ENCODE data around the gene PHACTR1. TPM values are rescaled to one million over a fixed set of nuclear protein-coding genes. Genes with fewer than 3 reads are reported as not detected.
"Not testable (repeated sequence)": the region's sequence is repeated elsewhere in the genome, so short reads cannot be mapped to it uniquely, and the experiment has no call there.

PHACTR1 gene
- polyA plus RNA-seq, 10 donors, result 3.3 to 9.6 (median 5.0) TPM

GRCh38 chr6:12899046-12899833 lies 182.7 kb downstream of the PHACTR1 start:
- DNase-seq, result no peak

- no peak for DNase-seq
Observed at GRCh38 chr6:12903246-12903645, 186.7 kb downstream of the PHACTR1 start.

- DNase-seq, result peak in 1 of 3 donors; percentile 26
Observed at GRCh38 chr6:12909833-12910232, 193.3 kb downstream of the PHACTR1 start.

DNA sequence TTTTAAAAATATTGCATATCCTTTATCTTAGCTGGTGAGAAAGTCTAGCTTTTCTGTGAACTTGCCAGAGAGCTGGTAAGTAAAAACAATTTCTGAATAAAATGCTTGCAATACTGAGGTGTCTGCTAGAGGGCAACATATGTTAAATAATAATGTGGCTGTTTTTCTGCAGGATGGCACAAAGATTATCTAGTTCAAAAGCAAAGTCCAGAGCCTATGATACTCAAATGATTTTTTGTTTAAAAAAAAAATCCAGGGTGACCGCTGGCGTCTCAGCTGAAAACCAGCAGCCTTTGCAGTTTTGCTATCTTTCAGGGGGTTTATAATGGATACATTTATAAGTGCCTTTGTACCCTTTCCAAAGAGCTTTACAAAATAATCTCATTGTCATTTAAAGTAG lies 194.9 kb downstream of the PHACTR1 start:
- peak; percentile 26 to 70 (median 45) for DNase-seq

GRCh38 chr6:12913201-12913600 lies 196.6 kb downstream of the PHACTR1 start:
- DNase-seq, result no peak

DNA sequence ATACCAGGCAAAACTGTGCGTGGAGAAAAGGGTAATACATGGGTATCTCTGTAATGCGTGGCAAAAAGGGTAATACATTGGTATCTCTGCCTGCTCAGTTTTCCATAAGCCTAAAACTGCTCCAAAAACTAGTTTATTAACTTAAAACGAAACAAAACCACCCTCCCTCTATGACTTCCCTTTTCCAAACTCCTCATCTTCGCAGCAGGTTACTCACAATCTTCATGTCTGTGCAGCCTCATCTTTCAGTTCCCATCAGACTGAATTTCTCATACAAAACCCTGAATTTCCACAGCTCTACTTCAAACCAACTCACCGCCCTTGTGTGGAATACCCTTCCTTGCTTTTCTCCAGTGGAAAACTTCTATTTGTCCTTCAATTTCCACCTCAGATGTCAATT lies 199.4 kb downstream of the PHACTR1 start:
- DNase-seq, result no peak

DNA sequence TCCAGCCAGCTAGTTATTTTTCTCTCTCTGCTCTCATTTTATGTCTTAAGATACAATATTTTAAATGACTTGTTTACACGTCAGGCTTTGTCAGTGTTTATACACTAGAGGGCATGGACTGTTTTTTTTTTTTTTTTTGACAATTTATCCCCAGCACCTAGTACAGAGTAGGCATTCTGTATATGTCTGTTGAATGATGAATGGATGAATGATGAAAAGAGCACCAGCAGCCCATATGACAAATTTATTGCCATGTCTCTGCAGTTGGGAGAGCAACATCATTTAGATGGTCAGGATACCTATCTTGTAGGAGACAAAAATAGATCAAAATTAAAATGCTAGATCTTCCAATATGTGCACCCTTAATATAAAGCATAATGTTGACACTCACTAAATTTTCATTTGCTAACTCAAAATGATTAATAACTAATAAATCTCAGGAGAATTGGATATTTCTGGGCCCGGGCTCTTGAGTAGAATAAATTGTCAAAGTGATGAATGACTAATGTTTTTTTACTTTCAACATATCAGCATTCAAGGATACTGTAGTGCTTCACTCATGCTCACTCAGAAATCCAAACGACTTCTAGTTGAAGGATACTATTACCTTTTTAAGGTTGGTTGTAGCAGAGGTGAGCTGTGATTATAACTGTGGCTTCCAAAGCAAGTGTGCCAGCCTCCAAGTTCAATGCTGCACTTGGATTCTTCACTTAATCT lies 200.0 kb downstream of the PHACTR1 start:
- DNase-seq, result no peak

- no peak for DNase-seq
Observed at GRCh38 chr6:12921467-12921866, 204.9 kb downstream of the PHACTR1 start.

DNA sequence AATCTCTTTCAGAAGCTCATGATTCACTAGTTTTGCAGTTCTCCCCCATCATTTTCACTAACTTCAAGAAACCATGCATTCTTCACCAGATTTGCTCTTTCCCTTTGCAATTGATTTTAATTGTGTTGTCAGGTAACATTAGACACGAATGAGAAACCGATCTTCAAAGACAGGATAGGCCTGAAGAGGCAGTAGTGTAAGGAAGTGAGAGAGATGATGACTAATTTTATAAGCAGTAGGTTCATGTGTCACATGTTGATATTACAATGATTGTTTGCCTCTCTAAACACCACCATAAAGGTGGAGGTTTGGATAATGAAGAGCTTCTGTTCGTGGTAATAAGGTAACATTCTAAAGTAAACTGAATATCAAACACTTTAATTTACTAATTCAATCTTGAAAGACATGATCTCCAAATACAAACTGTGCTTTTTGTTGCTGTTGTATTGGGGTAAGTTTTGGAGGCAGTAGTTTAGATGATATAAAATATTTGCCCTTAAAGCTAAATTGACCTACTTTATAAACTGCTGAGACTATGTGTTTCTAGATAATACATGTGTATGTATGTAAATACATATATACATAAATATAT lies 207.2 kb downstream of the PHACTR1 start:
- DNase-seq, result no peak

- no peak for DNase-seq
Observed at GRCh38 chr6:12924911-12925310, 208.3 kb downstream of the PHACTR1 start.

DNA sequence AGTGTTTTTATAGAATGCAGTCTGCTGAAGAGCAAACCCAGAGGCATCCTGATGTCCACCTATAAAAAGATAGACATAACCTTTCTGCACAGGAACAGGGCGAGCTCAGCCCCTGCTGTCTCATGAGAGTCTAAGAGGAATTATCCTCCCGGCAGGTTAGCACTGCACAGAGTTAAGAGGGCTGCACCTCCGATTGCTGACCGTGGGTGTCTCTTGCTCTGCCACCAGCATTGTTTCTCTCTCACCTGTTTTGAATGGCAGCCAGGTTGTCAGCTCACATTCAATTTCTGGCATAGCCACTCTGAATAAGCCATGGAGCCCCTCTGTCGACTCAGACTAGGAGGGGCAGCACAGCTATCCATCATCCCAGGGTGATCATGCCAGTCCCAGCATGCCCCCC lies 211.2 kb downstream of the PHACTR1 start:
- DNase-seq, result no peak

DNA sequence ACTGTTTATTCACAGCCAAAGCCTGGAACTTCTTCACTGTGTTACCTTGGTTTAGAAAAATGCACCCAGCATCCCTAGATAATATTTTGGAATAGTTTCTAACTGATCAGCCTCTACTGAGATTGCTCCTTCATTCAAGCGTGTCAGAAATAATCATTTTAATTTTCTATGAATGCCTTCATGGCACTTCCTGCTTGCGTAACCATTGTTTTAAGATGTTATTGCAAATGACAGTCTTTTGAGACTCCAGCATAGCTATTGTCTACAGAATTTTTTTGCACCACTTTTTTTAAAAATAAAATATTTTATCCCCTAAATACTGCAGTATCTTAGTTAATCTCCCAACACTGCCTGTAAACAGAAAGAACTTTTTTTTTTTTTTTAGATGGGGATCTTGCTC lies 213.1 kb downstream of the PHACTR1 start:
- no peak for DNase-seq

DNA sequence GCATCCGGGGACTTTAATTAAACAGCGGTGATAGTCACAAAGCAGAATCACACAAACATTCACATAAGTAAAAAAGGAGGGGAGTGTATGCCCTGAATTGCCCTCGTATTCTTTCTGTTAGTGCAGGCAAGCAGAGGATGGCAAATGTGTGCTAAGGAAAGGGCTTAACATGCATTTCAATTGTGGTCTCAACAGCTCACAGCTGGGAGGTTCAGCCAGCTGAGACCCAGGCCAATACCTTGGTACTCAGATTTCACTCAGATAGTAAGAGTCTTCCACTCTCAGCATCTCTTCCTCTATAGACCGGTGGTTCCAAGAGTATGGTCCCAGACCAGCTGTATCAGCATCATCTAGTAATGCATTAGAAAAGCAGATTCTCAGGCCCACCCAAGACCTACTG lies 215.1 kb downstream of the PHACTR1 start:
- no peak for DNase-seq

DNA sequence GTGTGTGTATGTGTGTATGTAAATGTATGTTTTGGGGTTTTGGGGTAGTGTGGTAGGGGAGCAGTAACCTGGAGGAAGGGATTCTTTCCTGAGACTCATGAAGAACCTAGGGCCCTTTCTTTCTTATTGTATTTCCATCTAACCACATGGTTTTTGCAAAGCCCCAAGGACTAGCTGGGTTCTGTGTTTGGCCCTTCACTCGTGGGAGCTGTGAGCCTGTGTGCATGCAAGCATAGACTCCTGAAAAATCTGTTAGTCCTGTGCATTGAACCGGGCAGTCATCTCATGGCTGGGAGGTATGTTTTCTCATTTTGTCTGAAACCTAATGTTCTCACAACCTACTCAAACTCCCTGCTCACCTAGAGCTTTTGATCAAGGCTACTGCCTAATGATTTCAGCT lies 219.1 kb downstream of the PHACTR1 start:
- no peak for DNase-seq

- DNase-seq, result no peak
Observed at GRCh38 chr6:12937971-12938370, 221.4 kb downstream of the PHACTR1 start.

DNA sequence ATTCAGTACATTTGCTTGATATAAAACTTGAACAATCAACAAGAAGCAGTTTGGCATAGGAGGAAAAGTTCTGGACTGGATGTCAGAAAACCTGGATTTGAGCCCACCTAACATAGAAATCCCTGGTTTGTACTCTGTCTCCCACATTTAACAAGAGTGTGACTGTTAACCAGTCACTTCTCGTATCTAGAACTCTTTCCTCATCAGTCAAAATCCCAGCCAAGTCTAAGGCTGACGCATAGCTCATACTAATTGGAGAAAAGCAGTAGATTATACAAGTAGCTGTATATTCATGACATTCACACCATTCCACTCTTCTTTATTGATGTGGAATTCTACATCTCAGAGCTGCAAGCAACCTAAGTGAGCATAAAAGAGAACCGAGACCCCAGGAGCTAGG lies 222.7 kb downstream of the PHACTR1 start:
- no peak for DNase-seq

DNA sequence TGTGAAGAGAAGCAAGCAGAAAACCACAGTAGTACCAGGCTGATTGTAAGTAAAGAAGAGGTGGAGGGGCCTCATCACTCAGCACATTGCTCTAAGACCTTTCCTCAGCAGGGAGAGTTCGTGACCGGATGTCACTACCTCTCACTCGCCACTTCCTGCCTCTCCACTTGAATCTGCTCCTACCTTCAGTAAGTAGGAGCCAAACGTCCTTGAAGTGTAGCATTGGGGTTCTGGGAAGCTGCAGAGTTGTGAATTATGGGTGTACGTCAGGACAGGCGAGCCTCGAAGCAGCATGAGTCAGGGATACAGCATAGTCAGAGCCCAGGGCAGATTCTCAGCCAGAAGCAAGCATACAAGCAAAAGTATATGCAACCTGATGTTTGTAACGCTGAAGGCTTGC lies 224.9 kb downstream of the PHACTR1 start:
- DNase-seq, result no peak

DNA sequence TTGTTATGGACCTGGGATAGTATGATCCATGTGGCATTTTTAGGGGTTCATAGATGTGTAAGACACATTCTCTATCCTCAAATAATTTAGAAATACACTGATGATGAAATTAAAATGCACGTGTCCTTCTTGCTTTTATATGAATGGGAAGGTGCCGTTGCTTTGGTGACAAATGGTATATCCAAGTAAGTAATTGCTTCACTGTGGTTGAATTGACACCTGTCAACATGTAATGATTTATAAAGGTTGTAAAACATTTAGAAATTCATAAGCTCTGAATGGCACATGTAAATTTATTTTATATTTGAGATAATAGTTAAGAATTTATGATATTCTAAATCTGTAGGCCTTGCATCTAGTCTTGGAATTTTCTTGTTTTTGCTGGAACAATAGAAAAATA lies 227.0 kb downstream of the PHACTR1 start:
- no peak for DNase-seq

GRCh38 chr6:12944001-12944400 lies 227.4 kb downstream of the PHACTR1 start:
- no peak for DNase-seq

- not testable (repeated sequence) for DNase-seq
Observed at GRCh38 chr6:12944528-12944927, 228.0 kb downstream of the PHACTR1 start.

- peak in 2 of 3 donors; percentile 15 to 53 for DNase-seq
Observed at GRCh38 chr6:12947151-12947871, 230.7 kb downstream of the PHACTR1 start.

DNA sequence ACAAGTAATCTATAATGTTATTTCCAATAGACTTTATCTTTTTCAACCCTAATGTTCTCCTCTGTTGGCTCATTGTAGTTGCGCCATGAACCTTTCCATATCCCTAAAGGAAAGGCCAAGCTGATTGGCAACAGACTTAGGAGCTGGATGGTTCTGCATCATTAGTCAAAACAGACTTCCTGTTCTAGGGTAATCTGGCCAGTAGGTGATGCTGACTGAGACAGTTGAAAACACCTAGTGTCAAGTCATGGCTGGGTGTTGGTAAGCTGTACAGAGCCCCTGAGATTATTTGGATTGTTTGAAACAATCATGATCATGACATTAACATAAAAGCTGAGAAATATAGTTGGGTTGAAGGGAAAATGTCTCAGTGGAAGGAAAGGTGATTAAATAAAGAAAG lies 231.4 kb downstream of the PHACTR1 start:
- DNase-seq, result no peak

All from muscle of back (tissue), 11 donors.